GM10248 (cell line): ENCODE results near the gene GALNTL6.

Experiments used
- CTCF ChIA-PET: fragments of 300-600 bp; sonication (Branson Sonifier 250); formaldehyde crosslinking; extraction: SDS; loops from one replicate; lab custom pipeline; 2021; ENCODE audit warnings: antibody characterized with exemption; lab: Yijun Ruan, JAX
- POLR2A ChIA-PET: fragments of 350-650 bp; sonication (Branson Sonifier 250); formaldehyde crosslinking; extraction: SDS; loops from one replicate; lab custom pipeline; 2020; ENCODE audit warnings: antibody characterized with exemption; lab: Yijun Ruan, JAX
- DNase-seq: peaks from one replicate; pipeline ENCODE4 v3.0.0; 2012; ENCODE audit errors: extremely low spot score
- CTCF ChIP-seq: IDR thresholded peaks from 2 replicates; pipeline ENCODE4 v1.5.1; 2012; ENCODE audit warnings: mild to moderate bottlenecking, low read depth; ENCODE audit errors: extremely low read depth, missing control alignments, control extremely low read depth

Gene GALNTL6

GRCh38 chr4:172323288-172323687 lies 510.1 kb downstream of the GALNTL6 start:
- POLR2A ChIA-PET = no interaction called here
- no peak for TF ChIP-seq CTCF
- CTCF ChIA-PET = no interaction called here
- no peak for DNase-seq

- CTCF ChIA-PET = no interaction called here
- POLR2A ChIA-PET = no interaction called here
- DNase-seq = no peak
- TF ChIP-seq CTCF = no peak
Observed at GRCh38 chr4:172344308-172344938, 531.2 kb downstream of the GALNTL6 start.

- DNase-seq = no peak
- ChIA-PET CTCF (no interaction called here), POLR2A (no interaction called here)
- no peak for TF ChIP-seq CTCF
Observed at GRCh38 chr4:172348426-172348825, 535.2 kb downstream of the GALNTL6 start.

- TF ChIP-seq CTCF = no peak
- ChIA-PET CTCF (interaction anchor here (1.0 kb wide), 1 partner anchor 22 kb away, joined by 3 read pairs; no protein-coding TSS in a partner anchor), POLR2A (no interaction called here)
- DNase-seq = no peak
Observed at GRCh38 chr4:172352356-172352755, 539.2 kb downstream of the GALNTL6 start.

- no peak for TF ChIP-seq CTCF
- POLR2A ChIA-PET = no interaction called here
- DNase-seq = no peak
- CTCF ChIA-PET = interaction anchor here (1.1 kb wide), 1 partner anchor 14 kb away, joined by 3 read pairs; no protein-coding TSS in a partner anchor
Observed at GRCh38 chr4:172356016-172356415, 542.8 kb downstream of the GALNTL6 start.

GRCh38 chr4:172357006-172357540 lies 543.9 kb downstream of the GALNTL6 start:
- no peak for TF ChIP-seq CTCF
- ChIA-PET POLR2A (no interaction called here), CTCF (no interaction called here)
- no peak for DNase-seq

- TF ChIP-seq CTCF = no peak
- ChIA-PET CTCF (no interaction called here), POLR2A (no interaction called here)
- no peak for DNase-seq
Observed at GRCh38 chr4:172362569-172362968, 549.4 kb downstream of the GALNTL6 start.
